D721Med (cell line): Measurements from ENCODE around the gene XDH.

Source experiments
- DNase-seq: peaks from one replicate; pipeline ENCODE4 v3.0.0; 2011; ENCODE audit warnings: low spot score; ENCODE audit not compliant: insufficient read length
- FAIRE-seq: peaks from 2 replicates; lab custom pipeline; 2011; peaks lifted over from hg19 to GRCh38; lab: Jason Lieb, UNC
- CTCF ChIP-seq: IDR thresholded peaks from 2 replicates; pipeline ENCODE4 v1.5.1; 2012; ENCODE audit warnings: mild to moderate bottlenecking, control low read depth; ENCODE audit not compliant: insufficient read depth; ENCODE audit errors: missing control alignments

The XDH gene

DNA sequence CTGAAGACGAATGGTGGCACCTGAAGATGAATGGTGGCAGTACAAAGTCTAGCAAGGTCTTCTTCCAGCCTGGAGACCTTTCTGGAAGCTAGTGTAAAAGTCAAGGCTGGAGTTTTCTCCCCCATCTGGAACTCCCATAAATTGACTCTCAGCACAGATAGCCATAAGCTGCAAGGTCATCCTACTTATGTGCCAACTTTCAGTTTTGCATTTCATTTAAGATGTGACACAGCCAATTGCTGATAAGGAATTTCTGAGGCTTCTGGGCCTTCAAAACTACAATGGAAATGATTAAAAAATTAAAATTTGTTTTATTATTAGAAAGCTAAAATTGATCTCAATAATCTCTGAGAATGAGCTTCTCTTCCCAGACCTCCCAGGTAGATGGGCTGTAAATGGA, 10.2 kb downstream of the XDH start:
- no peak for DNase-seq
- FAIRE-seq, result no peak

DNA sequence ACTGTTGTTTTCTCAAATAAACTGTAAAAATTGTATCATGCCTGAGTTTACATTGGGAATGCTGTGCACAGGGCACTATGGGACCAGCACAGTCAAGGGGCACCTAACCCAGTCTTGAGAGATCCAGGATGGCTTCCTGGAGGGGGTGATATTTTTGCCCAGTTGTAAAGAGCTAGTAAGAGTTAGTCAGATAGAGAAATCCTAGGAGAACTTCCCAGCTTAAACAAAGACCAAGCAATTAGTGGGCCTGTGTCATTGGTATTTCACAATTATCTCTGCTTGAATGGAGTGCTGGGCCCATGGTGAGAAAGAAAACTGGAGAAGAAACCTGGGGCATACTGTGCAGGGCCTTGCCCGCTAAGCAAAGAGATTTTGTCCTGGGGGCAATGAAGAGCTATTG, 12.2 kb downstream of the XDH start:
- no peak for TF ChIP-seq CTCF
- no peak for FAIRE-seq
- DNase-seq, result no peak

More for the DNA sequence above, 10.2 kb downstream of the XDH start:
- TF ChIP-seq CTCF, result no peak

DNA sequence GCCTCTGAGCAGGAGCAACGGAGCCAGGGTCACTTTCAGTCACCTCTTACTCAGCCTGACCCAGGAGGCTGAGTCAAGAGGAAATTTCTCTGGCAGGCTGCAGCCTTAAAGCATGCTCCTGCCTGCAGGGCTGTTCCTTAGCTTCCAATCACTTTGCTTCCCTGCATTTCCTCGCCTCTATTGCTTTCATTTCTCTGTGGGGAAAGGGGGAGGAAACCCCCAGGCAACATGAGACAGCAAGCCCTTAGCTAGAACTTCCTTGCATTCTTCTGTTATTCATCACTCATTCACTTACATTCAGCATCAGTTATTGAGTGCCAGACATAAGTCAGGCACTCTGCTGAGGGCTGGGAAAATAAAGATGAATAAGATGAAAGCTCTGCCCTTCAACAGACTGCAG, 13.0 kb downstream of the XDH start:
- TF ChIP-seq CTCF, result no peak
- DNase-seq (no peak), FAIRE-seq (no peak)

DNA sequence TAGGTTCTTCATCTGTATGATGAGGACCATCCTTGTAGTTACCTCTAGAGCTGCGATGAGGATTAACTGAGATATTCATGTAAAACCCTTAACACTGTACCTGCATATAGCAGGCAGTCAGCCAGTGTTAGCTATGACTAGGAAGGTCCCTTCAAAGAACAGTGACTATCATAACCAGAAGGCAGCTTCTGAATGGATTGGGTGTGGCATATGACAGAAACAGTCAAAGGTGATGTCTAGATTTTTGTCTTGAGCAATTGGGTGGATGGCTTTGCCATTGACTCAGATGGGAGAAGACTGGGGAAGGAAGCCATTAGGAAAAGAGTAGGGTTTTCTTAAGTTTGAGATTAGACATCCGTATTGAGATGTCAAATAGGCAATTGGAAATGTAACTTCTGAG, 15.7 kb downstream of the XDH start:
- FAIRE-seq, result no peak
- no peak for DNase-seq
- TF ChIP-seq CTCF, result no peak

DNA sequence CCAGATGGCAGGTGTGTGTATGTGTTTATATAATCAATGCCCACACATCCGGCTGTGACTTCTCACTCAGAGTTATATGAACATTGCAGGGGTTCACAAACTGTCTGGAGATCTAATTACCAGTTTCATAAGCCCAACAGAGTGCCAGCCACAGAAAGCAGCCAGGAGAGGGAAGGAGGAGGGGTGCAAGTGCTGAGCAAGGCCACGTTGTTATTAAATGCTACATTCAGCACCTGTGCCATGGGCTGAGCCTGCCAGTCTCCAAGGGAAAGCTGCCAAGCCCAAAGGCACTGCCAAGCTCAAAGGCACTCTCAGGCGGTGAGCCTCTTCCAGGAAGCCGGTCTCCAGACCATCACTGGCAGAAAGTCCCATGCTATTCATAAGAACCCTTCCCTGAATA, 17.4 kb downstream of the XDH start:
- FAIRE-seq (no peak), DNase-seq (no peak)
- no peak for TF ChIP-seq CTCF

- FAIRE-seq, result no peak
- TF ChIP-seq CTCF, result no peak
- no peak for DNase-seq
Measured at GRCh38 chr2:31390324-31390723, 24.2 kb downstream of the XDH start.

GRCh38 chr2:31388736-31389135, 25.8 kb downstream of the XDH start:
- DNase-seq (no peak), FAIRE-seq (no peak)
- TF ChIP-seq CTCF, result no peak
